Prostate gland (tissue), 2 donors: ENCODE results near the gene MTPN. TPM values are rescaled to one million over a fixed set of nuclear protein-coding genes. Genes with fewer than 3 reads are reported as not detected.
A peak's percentile ranks its signal among the peaks of the same experiment; 100 is the strongest.

ENCODE experiments used
- DNase-seq: peaks from one replicate; pipeline ENCODE4 v3.0.0-alpha.2; 2019; ENCODE audit warnings: low spot score
- H3K27ac ChIP-seq, 2 donors: fragments of 200-600 bp; sonication (generic); 2 replicates each; pipeline ENCODE4 v1.5.1; 2017 to 2019
- H3K27me3 ChIP-seq: fragments of 200-600 bp; sonication (generic); replicated peaks from 2 replicates; pipeline ENCODE4 v1.5.1; 2019; ENCODE audit not compliant: insufficient read depth
- H3K36me3 ChIP-seq, 2 donors: fragments of 200-600 bp; sonication (generic); 1 replicate in 1 of 2; 2 replicates in 1 of 2; pipeline versions ENCODE4 v1.5.1 to v1.8.1; 2017 to 2019
- H3K4me1 ChIP-seq: fragments of 200-600 bp; sonication (generic); replicated peaks from 2 replicates; pipeline ENCODE4 v1.5.1; 2019
- H3K4me3 ChIP-seq, 2 donors: fragments of 200-600 bp; sonication (generic); 2 replicates each; pipeline ENCODE4 v1.5.1; 2017 to 2019
- H3K9me3 ChIP-seq: fragments of 200-600 bp; sonication (generic); 2 replicates; pipeline ENCODE4 v1.5.1; 2017
- CTCF ChIP-seq, 4 experiments: fragments of 200-600 bp in 2 of 4; fragments of 450-650 bp in 2 of 4; sonication (generic) in 2 of 4; IDR thresholded peaks; 1 replicate in 3 of 4; 2 replicates in 1 of 4; pipeline ENCODE4 v1.5.1; 2016 to 2019; ENCODE audit warnings: antibody characterized with exemption in 4 of 4, mild to moderate bottlenecking in 2 of 4, moderate library complexity in 2 of 4
- POLR2A ChIP-seq: fragments of 450-650 bp; IDR thresholded peaks from one replicate; pipeline ENCODE4 v1.6.1; 2016; ENCODE audit warnings: antibody characterized with exemption, mild to moderate bottlenecking
- POLR2AphosphoS5 ChIP-seq: sonication (generic); formaldehyde crosslinking; IDR thresholded peaks from one replicate; pipeline ENCODE4 v1.6.1; 2017; ENCODE audit warnings: antibody characterized with exemption
- WGBS: methylation state at CpG from one replicate; pipeline ENCODE4 v1.1.5; 2018; 5-methylcytosine and 5-hydroxymethylcytosine counted together
- intact Hi-C: fragments of 100-400 bp; cut with DNase I; formaldehyde crosslinking; loops from one replicate; pipeline ENCODE4 v1.14.2; 2022
- total RNA-seq, 2 donors: library from RNA; depleted of rRNA; stranded (reverse); fragments of >200 nt; gene quantifications; one replicate each; pipeline ENCODE4 v1.1.0, GENCODE V29; 2016

The MTPN gene
- total RNA-seq, 2 donors from 2014 or later, result 85.6 to 137 TPM

DNA sequence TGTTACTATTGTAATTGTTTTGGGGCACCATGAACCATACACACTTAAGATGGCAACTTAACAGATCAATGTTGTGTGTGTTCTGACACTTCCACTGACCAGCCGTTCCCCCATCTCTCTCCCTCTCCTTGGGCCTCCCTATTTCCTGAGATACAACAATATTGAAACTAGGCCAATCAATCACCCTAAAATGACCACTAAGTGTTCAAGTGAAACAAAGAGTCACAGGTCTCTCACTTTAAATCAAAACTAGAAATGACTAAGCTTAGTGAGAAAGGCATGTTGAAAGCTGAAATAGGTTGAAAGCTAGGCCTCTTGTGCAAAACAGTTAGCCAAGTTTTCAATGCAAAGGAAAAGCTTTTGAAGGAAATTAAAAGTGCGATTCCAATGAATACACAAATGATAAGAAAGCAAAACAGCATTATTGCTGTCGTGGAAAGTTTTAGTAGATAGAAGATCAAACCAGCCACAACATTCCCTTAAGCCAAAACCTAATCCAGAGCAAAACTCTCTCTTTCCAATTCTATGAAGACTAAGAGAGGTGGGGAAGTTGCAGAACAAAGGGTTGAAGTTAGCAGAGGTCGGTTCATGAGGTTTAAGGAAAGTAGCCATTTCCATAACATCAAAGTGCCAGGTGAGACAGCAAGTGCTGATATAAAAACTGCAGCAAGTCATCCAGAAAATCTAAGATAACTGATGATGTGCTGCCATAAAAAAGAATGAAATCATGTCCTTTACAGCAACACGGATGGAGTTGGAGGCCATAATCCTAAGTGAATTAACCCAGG, 90.6 kb downstream of the MTPN start:
- no peak for TF ChIP-seq POLR2AphosphoS5
- no peak for TF ChIP-seq CTCF (IDR thresholded peaks at IDR 0.05)
- no peak for TF ChIP-seq POLR2A
- no peaks in the 10 kb centered on the region for H3K4me1 ChIP-seq
- H3K9me3 ChIP-seq, result no peaks in the 10 kb centered on the region
- no peaks in the 10 kb centered on the region for H3K27me3 ChIP-seq
- no peak overlapping the region for H3K27ac ChIP-seq
- DNase-seq, result no peak
- no peaks in the 10 kb centered on the region for H3K36me3 ChIP-seq
- 69% methylated on average over 5 of the region's 5 CpGs for WGBS
- intact Hi-C loops, result no loop called here
- no peak overlapping the region for H3K4me3 ChIP-seq

DNA sequence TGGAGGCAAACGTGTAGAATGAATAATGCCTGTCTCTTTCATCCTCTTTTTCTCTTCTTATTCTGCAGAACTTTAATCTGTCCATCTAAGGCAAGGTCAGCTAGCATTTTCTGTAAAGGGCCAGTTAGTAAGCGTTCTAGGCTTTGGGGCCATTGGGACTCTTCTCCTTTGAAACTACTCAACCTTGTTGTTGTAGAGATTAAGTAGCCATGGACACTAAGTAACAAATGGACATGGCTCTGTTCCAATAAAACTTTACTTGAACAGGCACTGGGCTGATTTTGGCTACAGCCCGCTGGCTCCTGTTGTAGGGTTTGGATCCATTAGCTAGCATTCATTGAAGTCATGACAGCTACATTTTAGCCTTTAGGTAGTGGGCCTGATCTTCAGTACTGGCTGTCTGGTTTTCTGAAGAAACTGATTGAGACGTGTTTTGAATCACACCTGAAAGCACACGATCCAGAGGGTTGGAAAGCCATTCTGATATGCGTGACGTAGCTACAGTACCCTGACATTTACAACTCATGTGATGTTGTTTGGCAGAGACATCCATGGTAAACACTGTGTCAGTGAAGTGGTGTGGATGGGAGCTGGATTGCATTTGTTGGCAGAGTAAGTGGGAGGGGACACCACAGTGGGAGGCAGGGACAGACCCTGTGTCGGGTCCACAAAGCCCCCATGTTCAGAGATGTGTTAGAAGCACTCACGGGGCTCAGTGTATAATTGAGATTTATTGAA, 92.5 kb downstream of the MTPN start:
- DNase-seq, result no peak
- WGBS, result 64% methylated on average over 9 of the region's 9 CpGs

GRCh38 chr7:135879233-135879632, 97.9 kb downstream of the MTPN start:
- no peak overlapping the region for H3K27ac ChIP-seq
- H3K4me3 ChIP-seq, result no peak overlapping the region
- no peak for DNase-seq
- no peaks in the 10 kb centered on the region for H3K4me1 ChIP-seq
- H3K9me3 ChIP-seq, result no peaks in the 10 kb centered on the region
- H3K36me3 ChIP-seq, result no peaks in the 10 kb centered on the region
- H3K27me3 ChIP-seq, result no peaks in the 10 kb centered on the region
- intact Hi-C loops, result no loop called here
- TF ChIP-seq POLR2AphosphoS5 (no peak), CTCF (IDR thresholded peaks at IDR 0.05) (no peak), POLR2A (no peak)

More for the DNA sequence above, 92.5 kb downstream of the MTPN start:
- TF ChIP-seq POLR2AphosphoS5, result no peak
- no peak for TF ChIP-seq POLR2A
- TF ChIP-seq CTCF (IDR thresholded peaks at IDR 0.05), result no peak
- H3K9me3 ChIP-seq, result no peaks in the 10 kb centered on the region
- no peak overlapping the region for H3K27ac ChIP-seq
- no peaks in the 10 kb centered on the region for H3K36me3 ChIP-seq
- intact Hi-C loops, result no loop called here
- H3K27me3 ChIP-seq, result no peaks in the 10 kb centered on the region
- no peak overlapping the region for H3K4me3 ChIP-seq
- H3K4me1 ChIP-seq, result no peaks in the 10 kb centered on the region

DNA sequence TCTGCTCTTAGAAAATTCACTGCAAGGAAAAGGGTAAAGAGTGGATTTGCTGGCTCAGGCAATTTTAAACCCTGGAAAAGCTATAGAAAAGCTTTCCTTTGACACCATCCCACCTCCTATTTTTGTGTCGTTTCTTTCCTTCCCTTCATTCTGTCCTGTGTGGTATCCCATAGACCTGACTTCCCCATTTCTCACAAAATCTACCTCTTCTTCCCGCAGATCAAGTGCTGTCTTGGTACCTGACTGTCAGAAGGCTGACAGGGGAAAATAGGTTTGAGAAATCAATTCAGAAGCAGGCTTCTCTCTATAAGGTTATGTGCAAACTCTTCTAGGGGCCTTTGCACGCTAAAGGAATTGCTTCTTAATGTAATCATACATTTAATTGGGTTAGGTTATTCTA, 98.9 kb downstream of the MTPN start:
- Histone ChIP-seq H3K9me3 (no peaks in the 10 kb centered on the region), H3K4me3 (no peak overlapping the region), H3K36me3 (no peaks in the 10 kb centered on the region), H3K27ac (no peak overlapping the region), H3K4me1 (no peaks in the 10 kb centered on the region), H3K27me3 (no peaks in the 10 kb centered on the region)
- no peak for TF ChIP-seq POLR2A
- TF ChIP-seq CTCF (IDR thresholded peaks at IDR 0.05), result no peak
- TF ChIP-seq POLR2AphosphoS5, result no peak
- 81% methylated on average over 3 of the region's 3 CpGs for WGBS
- no peak for DNase-seq
- intact Hi-C loops, result no loop called here

- peak; percentile 72 for DNase-seq
- Histone ChIP-seq H3K4me3 (no peak overlapping the region), H3K9me3 (no peaks in the 10 kb centered on the region), H3K36me3 (no peaks in the 10 kb centered on the region), H3K4me1 (no peaks in the 10 kb centered on the region), H3K27ac (no peak overlapping the region), H3K27me3 (no peaks in the 10 kb centered on the region)
- 40% methylated on average over 5 of the region's 5 CpGs for WGBS
- intact Hi-C loops, result no loop called here
- peak; percentile 90 for TF ChIP-seq POLR2AphosphoS5
- no peak for TF ChIP-seq POLR2A
- TF ChIP-seq CTCF (IDR thresholded peaks at IDR 0.05), result no peak
These were observed 99.4 kb downstream of the MTPN start for GRCh38 chr7:135877805-135878204.
